KBM-7 (cell line): ENCODE results near the gene ANO6.

Source experiments
- DNase-seq: peaks from one replicate; pipeline ENCODE4 v3.0.0-alpha.2; 2015
- in situ Hi-C: fragments of 300-500 bp; cut with MboI; formaldehyde crosslinking; loops from 2 replicates; pipeline ENCODE4 v1.14.3; 2020; ENCODE audit warnings: low sequenced_read_pairs, low pct_unique_long_range_greater_than_20kb, mixed read lengths

Gene ANO6

GRCh38 chr12:45329702-45330101 is 113.8 kb downstream of the ANO6 start:
- in situ Hi-C loops: no loop called here

GRCh38 chr12:45331552-45331951 is 115.7 kb downstream of the ANO6 start:
- DNase-seq: no peak
- in situ Hi-C loops: no loop called here

More at GRCh38 chr12:45329702-45330101, 113.8 kb downstream of the ANO6 start:
- no peak for DNase-seq

- in situ Hi-C loops: no loop called here
- DNase-seq: no peak
Observed at GRCh38 chr12:45334396-45334795, 118.5 kb downstream of the ANO6 start.

GRCh38 chr12:45336331-45336730 is 120.4 kb downstream of the ANO6 start:
- in situ Hi-C loops: no loop called here
- no peak for DNase-seq

GRCh38 chr12:45336762-45337596 is 121.1 kb downstream of the ANO6 start:
- in situ Hi-C loops: no loop called here
- DNase-seq: no peak

- in situ Hi-C loops: no loop called here
- DNase-seq: no peak
Observed at GRCh38 chr12:45337835-45338234, 121.9 kb downstream of the ANO6 start.

- in situ Hi-C loops: no loop called here
Observed at GRCh38 chr12:45338272-45338671, 122.4 kb downstream of the ANO6 start.

GRCh38 chr12:45339035-45339434 is 123.1 kb downstream of the ANO6 start:
- DNase-seq: no peak
- in situ Hi-C loops: no loop called here

More at GRCh38 chr12:45338272-45338671, 122.4 kb downstream of the ANO6 start:
- no peak for DNase-seq

GRCh38 chr12:45342171-45342570 is 126.3 kb downstream of the ANO6 start:
- in situ Hi-C loops: no loop called here
- DNase-seq: no peak

GRCh38 chr12:45342848-45343247 is 127.0 kb downstream of the ANO6 start:
- in situ Hi-C loops: no loop called here
- DNase-seq: no peak

- in situ Hi-C loops: no loop called here
- DNase-seq: no peak
Observed at GRCh38 chr12:45343269-45344051, 127.6 kb downstream of the ANO6 start.

- in situ Hi-C loops: no loop called here
Observed at GRCh38 chr12:45348311-45348710, 132.4 kb downstream of the ANO6 start.

GRCh38 chr12:45348986-45349385 is 133.1 kb downstream of the ANO6 start:
- in situ Hi-C loops: no loop called here
- DNase-seq: no peak

More at GRCh38 chr12:45348311-45348710, 132.4 kb downstream of the ANO6 start:
- no peak for DNase-seq

- in situ Hi-C loops: no loop called here
- DNase-seq: no peak
Observed at GRCh38 chr12:45349916-45350315, 134.0 kb downstream of the ANO6 start.

GRCh38 chr12:45350861-45351260 is 135.0 kb downstream of the ANO6 start:
- no peak for DNase-seq
- in situ Hi-C loops: no loop called here

- in situ Hi-C loops: no loop called here
- no peak for DNase-seq
Observed at GRCh38 chr12:45351921-45352670, 136.2 kb downstream of the ANO6 start.

- in situ Hi-C loops: no loop called here
- DNase-seq: no peak
Observed at GRCh38 chr12:45353944-45354343, 138.0 kb downstream of the ANO6 start.

GRCh38 chr12:45354399-45354798 is 138.5 kb downstream of the ANO6 start:
- in situ Hi-C loops: no loop called here
- DNase-seq: no peak

- no peak for DNase-seq
- in situ Hi-C loops: no loop called here
Observed at GRCh38 chr12:45355730-45356129, 139.8 kb downstream of the ANO6 start.
